IMR-90 (cell line): ENCODE measurements around the gene COX6B2.

Experiments
- CEBPB ChIP-seq: IDR thresholded peaks from 2 replicates; pipeline ENCODE4 v1.6.1; 2012; ENCODE audit warnings: low read depth, low read length, improper control_type of control experiment
- CTCF ChIP-seq: conservative IDR thresholded peaks from 2 replicates; pipeline ENCODE4 v1.5.1; 2012; ENCODE audit warnings: mild to moderate bottlenecking, low read depth, low read length, improper control_type of control experiment
- POLR2A ChIP-seq: IDR thresholded peaks from 2 replicates; pipeline ENCODE4 v1.6.1; 2012; ENCODE audit warnings: mild to moderate bottlenecking, low read depth, low read length
- RAD21 ChIP-seq: IDR thresholded peaks from 2 replicates; pipeline ENCODE4 v1.6.1; 2012; ENCODE audit warnings: low read length, improper control_type of control experiment
- RFX5 ChIP-seq: IDR thresholded peaks from 2 replicates; pipeline ENCODE4 v1.8.0; 2012; ENCODE audit warnings: low read depth, mild to moderate bottlenecking, low read length, moderate library complexity
- USF2 ChIP-seq: fragments of 150-350 bp; IDR thresholded peaks from 2 replicates; pipeline ENCODE4 v1.6.1; 2017; ENCODE audit warnings: mild to moderate bottlenecking, antibody characterized with exemption, low read length, low read depth

GRCh38 chr19:55368701-55369563, 14.4 kb upstream of the COX6B2 start:
- no peak for TF ChIP-seq CTCF
- peak; percentile 66 for TF ChIP-seq POLR2A
- no peak for TF ChIP-seq RFX5
- TF ChIP-seq RAD21: no peak
- TF ChIP-seq USF2: no peak
- TF ChIP-seq CEBPB: no peak
